GM18867 (cell line): ENCODE results near the gene NECAB3.
A peak's percentile ranks its signal among the peaks of the same experiment; 100 is the strongest.

Source experiments
- ATAC-seq: cut with Tn5 transposase; IDR thresholded peaks from one replicate; pipeline ENCODE4 v1.9.1; 2021; ENCODE audit warnings: mild to moderate bottlenecking, moderate library complexity; ENCODE audit not compliant: unreplicated experiment

NECAB3 gene

DNA sequence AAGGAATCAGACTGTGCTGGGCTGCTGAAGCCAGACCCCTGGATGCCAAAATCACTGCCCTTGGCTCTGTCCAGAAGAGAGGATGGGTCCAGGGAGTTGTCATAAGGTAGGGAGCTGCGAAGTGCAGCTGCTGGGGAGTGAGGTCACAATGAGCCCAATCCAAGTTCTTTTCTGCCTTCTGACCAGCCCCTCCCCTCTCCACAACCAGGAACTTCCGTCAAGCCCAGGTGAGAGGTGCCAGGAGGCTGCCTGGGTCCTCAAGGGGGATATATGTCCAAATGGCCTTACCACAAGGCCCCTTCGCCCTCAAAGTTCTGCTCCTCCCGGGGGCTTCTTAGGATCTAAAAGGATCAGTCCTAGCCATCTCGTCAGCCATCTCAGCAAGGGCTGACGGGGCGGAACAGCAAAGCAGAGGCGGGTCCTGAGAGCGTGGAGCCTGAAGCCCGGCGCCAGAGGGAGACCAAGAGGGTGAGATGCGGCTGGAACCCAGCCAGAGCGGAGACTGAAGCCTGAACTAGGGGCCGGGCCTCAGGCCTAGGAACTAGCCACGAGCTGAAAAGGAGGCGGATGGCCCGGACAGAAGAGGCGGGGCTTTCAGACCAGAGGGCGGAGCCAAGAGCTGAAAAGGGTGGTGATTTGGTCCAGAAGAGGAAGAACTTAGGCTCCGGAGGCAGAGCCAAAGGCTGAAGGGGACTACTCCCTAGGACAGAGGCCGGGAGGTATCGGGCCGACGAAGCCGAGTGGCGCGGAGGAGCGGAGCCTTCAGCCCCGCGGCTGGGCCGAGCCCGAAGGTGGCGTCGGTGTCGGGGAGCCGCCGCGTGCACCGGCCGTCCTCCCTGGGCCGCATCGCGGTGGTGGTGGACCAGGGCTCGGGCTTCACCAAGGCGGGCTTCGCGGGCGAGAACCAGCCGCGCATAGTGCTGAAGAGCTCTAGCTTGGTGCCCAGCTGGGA lies 7.7 kb downstream of the NECAB3 start, which contains the start of gene ACTL10:
TSS of gene ACTL10 (plus strand) at position 651 of the 952 bp plus-strand sequence. CDS start 555 bp downstream, outside the sequence.
- ATAC-seq, result peak; percentile 65

DNA sequence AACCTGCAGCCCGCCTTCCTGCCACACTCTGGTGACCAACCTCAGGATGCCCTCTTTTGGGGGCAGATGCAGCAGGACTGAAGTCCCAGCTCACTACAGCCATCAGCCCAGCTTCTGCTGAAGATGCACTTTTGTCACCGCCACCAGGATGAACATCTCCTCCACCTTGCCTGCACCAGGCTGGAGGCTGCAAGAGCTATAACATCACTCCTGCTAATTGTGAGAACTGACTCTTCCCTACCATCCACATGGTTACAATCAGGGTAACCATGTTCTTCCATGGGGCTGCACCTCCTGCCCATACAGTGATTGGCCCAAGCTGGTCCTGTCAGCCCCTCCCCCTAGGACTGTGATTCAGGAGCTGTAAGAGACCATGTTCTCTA lies 9.5 kb downstream of the NECAB3 start:
- no peak for ATAC-seq

DNA sequence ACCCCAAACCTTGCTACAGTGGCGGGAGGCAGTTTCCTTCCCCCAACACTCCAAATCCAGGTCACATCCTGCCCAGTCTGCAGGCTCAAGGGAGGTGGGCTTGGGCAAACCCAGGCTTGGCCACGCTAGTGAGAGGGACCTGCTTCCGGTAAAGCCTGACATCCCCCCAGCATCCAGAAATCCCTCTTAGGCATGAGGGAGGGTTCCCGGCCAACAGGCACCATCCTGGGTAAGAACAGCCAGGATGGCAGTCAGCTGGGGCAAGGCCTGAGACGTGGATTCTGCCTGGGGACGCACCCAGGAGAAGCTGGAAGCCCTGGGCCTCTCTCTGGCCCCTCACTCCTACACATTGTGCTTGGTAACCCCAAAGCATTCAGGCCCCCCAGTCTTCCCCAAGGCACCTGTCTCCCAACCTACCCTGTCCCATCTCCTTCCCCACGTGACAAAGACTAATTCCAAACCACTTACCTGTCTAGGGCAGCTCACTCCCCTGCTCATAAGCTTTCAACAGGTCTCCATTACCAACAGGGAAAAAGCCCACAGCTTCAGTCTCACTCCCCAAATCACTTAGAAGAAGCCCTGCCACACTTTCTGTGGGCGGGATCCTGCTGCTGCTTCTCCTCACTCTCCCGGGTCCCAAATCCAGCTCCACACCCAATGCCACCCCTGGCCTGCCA lies 10.0 kb downstream of the NECAB3 start:
- no peak for ATAC-seq

DNA sequence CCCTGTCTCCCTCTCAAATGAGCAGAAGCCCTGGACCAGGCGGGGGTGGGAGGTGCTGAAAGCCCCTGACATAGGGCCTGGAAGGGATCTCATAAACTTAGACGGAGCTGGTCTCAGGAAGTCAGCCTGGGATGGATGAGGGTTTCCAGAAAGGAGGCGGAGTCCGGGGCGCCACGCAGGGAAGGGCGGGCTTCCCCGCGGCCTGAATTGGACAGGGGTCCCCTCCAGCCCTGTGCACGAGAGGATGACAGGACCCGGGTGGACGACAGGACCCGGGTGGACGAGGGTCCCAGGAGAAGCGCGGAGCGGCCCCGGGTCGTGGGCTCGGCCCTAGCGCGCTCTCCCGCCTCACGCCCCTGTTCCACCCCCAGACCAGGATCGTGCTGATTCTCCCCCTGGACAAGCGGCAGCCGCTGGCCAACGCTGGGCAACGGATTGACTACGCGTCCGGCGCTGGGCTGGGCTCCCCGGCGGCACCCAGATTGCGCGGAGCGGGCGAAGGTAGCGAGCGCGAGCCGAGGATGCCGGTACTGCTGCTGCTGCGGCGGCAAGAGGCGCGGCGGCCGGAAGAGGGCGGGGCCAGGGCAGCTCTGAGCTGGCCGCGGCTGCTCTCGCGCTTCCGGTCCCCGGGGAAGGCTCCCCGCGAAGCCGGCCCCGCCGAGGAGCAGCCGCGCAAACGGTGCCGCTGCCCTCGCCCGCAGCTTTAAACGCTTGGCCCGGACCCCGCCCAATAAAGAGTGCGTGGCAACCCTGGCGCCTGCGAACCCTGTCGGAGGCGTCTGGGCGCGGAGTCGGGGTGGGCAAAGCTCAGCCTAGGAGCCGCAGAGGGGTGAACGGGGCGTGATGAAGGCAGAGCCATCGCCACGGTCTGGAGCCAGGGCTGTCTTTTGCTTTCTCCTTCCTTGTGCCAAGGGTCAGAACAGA lies 10.8 kb downstream of the NECAB3 start:
- ATAC-seq, result peak; percentile 44

DNA sequence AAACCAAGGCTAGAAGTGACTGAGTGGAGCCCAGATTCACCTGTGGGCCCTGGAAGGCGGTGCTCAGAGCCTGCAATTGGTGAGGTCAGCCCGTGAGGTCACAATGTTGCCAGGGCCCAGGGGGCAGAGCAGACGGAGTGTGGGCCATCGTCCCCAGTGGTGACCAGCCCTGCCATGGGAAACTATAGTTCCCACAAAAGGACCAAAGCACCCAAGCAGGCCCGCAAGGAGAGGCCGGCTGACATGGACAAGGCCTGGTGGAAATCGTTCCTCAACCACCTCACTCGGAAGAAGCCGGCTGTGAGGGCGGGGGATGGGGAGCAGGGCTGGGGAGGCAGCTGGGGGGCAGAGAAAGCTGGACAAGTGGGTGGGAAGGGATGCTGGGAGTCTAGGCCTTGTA lies 12.1 kb downstream of the NECAB3 start, which contains the start of gene C20orf144:
TSS of gene C20orf144 (plus strand) at position 156 of the 400 bp plus-strand sequence. CDS start at position 175, 19 bp downstream.
- ATAC-seq, result no peak

DNA sequence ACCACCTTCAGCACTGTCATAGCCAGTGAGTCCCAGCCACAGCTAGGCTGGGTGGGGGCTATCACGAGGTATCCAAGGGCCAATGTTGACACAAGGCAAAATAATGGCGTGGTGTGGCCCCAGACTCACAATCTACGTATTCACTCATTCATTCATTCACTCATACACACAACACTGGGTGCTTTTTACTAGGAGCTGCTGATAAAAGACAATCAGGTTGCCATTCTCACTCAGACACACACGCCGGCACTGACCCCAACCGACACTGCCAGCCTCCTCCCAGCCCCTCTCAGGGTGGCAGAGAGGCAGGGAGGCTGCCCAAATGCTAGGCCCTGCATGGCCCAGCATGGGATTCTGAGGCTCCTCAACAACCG lies 13.6 kb downstream of the NECAB3 start:
- no peak for ATAC-seq

DNA sequence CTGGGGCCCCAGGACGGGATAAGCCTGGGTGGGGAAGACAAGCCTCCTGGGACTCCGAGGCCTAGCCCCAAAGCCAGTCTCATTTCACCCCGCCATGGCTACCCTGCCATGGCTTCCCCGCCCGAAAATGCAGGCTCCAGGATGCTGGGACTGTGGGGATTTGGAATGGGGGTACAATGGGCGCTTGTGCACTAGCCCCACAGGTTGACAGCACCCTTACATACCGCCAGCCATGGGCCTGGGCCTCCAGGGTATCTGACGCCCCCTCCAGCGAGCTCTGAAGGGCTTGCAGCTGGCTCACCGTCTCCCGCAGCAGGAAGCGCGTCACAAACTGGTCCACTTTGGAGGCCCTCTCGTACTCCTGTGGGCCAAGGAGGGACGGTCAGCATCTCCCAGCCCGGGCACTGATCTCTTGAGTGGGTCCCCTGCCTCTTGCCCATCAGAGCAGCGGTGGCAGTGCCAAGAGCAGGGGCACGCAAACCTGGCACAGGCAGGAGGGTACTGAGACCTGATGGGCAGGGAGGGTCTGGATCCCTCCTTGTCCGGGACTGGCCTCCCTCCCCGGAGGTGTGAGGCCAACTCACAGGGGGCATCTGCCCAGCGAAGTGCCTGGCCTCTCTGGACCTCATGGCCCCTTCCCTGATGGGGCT lies 14.1 kb downstream of the NECAB3 start:
- ATAC-seq, result no peak

DNA sequence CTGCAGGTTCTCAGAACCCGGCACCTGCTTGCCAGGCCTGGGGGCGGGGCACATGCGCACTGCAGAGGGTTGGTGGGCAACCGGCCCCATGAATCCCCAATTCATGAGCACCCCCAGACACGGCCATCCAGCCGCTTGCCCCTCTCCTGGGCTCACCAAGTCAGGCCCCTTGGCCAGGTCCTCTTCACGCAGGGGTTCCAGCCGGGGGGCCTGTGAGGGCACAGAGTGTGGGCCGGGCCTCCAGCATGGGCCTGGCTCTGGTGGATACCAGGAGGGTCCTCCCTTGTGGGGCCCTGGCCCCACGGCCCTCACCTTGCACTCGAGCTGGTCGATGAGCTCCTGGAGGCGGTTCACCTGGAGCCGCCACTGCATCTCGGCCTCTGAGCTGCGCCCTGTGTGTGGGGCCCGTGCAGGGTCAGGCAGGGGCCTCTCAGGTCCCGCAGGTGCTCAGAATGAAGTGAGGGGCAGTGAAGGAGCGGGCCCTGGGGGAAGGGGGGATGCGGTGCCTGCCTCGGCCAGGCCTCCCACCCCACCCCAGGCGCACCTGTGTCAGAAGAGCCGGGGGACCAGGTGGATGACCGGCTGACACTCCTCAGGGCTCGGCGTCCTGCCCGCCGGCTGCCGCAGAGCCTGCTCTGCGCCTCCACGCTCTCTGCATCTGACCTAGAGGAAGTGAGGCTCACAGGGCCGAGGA lies 14.7 kb downstream of the NECAB3 start:
- ATAC-seq, result no peak

DNA sequence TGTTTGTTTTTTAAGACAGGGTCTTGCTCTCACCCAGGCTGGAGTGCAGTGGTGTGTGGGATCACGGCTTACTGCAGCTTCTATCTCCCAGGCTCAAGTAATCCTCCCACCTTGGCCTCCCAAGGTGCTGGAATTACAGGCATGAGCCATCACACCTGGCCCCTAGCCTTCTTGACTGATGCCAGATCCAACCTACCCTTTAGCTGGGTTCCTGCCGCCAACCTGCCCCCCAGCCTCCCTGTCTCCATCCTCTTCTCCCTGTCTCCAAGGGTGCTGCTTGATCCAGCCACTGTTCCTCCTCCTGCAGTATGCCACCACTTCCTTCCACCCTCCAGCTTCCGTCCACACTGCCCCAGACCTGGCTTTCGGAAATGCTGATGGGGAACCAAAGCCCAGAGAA lies 15.3 kb downstream of the NECAB3 start:
- ATAC-seq, result no peak

DNA sequence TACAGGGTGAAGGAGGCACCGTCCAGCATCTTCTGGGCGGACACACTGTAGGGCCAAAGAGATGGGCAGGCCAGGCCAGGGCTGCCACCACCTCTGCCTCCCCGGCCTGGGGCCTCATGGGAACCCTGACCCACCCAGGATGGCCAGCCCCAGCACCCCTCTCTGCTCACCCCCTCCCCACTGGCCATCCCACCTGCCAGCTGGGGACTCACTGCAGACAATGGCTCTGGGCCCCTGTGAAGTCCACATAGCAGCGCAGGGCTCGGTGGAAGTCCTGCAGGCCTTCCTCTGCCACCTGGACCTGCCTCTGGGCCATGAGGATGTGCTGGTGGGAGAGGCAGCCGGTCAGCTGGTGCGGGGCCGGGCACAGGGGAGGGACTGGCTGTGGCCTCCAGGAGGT lies 15.7 kb downstream of the NECAB3 start:
- no peak for ATAC-seq

DNA sequence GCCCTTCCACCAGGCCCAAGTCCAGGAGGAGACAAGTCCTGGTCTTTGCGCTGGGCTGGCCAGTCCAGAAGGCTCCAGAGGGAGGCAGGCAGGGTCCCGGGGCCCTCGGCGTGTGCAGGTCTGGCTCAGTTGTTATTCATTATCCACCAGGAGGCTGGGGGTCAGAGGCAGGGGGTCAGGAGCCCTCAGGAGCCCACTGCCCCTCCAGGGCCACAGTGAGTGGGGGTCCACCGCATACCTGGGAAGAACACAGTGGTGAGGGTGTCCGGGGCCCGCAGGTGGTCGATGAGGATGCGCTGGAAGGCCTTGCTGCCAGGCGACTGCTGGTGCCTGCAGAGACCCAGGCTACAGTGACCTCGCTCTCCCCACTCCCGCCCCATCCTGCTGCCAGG lies 16.5 kb downstream of the NECAB3 start:
- ATAC-seq, result no peak

DNA sequence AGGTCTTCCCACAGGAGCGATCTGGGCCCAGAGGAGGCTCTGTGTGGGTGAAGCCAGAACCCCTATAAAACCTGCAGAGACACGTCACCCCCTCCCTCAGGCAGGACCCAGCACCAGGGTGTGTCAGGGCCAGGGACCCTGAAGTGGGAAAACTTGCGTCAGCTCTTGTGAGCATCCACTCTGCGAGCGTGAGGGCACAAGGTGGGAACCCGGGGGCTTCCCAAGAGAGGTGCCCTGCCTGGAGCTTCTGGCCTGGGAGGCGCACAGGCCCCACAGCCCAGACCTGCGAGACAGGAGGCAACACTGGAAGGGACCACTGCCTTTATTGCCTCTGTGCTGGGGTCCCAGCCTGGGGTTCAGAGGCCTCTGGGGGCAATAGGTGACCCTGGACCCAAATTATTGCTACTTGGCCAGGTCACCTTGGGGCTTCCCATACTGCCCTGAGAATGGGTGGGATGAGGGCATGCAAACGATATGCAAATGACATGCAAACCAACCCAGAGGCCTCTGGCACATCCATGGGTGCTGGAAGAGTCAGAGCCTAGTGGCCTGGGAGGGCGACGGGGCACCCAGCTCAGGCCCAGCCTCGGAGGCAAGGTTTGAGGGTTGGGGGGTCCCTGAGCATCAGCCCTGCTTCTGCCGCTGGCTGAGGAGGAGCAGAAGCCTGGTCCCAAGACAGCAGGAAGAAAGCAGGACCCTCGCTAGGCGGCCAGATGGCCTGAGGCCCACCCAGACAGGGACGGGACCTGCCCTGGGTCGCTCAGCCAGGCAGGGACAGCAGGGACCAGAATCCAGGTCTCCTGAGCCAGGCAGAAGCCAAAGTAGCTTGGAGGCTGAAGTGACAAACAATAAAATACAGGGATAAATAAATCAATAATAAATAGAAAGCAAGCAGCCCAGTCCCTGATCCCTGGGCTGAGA lies 17.2 kb downstream of the NECAB3 start:
- no peak for ATAC-seq

DNA sequence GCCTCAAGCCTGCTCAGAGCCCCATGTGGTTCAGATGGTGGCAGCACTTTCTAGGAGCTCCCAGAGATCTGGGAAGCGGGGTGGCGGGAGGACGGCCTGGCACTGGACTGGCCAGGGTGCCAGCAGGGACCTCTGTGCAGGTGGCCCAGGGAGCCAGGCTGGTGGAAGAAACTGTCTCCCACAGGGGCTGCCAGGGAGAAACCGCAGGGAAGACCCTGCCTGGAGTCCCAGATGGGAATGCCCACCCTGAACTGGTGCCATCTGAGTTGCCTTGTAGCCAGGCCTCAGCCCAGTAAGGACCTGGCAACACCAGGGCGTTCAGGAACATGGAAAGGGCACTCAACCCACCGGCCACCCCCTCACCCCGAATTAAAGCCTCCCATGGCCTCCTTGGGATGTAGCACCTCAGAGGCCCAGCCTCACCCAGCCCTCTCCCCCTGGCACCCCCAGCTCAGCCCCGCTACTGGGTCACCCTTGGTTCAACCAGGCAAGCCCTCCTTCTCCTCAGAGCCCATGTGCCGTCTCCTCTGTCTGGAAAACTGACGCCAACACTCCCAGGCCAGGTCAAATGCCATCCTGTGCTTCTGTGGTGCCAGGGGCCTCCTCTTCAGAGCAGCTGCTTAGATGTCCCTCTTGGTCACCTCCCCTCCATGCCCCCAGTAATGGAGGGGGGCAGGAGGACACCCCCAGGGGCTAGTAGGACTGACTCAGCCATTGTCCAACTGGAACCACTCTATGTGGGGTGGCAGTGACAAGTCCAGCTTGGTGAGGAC lies 18.0 kb downstream of the NECAB3 start:
- no peak for ATAC-seq

DNA sequence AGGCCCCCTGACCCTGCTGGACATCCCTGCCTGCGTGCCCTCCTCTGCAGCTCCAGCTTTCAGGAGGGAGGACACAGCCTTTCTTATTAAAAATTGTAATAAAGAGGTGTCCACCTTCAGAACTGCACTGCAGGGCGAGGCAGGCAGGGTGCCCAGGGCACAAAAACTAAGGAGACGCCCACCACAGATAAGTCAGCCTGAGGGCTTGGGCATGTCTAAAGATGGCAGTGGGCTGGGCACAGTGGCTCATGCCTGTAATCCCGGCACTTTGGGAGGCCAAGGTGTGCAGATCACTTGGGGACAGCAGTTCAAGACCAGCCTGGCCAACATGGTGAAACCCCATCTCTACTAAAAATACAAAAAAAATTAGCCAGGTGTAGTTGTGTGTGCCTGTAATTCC lies 19.1 kb downstream of the NECAB3 start:
- no peak for ATAC-seq

DNA sequence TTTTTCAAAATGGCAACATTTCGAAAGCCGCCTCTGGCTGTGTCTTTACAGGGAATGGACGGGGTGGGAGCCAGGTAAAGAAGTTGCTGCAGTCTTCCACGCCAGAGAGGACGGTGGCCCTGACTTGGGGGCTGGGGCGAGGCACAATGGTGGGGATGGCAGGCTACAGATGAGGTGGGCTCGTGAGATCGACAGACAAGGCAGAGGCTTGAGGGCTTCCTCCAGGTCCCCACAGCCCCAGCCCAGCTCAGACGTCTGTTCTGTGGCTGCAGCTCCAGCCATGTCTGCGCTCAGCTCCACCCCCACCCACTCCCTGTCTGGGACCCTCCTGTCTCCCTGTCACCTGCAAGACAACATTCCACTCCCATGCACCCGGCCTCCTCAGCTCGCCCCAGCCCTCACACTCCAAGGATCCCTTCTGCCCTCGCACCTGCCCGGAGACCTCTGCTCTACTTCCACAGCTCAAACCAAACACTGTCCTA lies 19.5 kb downstream of the NECAB3 start:
- no peak for ATAC-seq

DNA sequence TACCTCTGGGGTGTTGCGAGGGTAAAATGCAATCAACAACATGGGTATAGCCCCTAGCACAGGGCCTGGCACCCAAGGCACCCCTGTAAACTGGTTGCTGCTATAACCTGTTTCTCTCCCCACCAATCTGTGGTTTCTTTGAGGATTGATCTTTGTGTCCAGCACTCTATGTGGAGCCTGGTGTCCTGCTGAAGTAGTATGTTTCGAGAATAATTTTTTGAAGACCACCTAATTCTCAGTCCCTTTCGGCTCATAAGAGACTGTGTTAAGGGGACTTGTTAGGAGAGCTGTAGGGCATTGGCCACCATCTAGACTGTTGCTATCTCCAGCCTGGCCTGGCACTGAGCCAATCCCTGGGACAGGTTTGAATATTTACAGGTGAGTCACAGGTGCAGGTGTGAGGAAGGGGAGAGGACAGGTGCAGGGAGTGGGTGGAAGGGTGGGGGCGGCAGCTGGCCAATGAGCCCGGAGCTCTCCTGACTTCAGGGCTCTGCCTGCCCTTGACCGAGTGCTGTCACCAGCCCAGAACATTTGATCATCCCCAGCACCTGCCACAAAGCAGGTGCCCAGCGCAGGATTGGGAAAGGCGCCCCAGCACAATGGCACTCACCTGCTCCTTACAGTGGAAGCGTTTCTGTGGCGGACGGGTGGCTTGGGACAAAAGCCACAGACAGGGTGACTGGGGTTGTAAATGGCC lies 20.2 kb downstream of the NECAB3 start:
- no peak for ATAC-seq

DNA sequence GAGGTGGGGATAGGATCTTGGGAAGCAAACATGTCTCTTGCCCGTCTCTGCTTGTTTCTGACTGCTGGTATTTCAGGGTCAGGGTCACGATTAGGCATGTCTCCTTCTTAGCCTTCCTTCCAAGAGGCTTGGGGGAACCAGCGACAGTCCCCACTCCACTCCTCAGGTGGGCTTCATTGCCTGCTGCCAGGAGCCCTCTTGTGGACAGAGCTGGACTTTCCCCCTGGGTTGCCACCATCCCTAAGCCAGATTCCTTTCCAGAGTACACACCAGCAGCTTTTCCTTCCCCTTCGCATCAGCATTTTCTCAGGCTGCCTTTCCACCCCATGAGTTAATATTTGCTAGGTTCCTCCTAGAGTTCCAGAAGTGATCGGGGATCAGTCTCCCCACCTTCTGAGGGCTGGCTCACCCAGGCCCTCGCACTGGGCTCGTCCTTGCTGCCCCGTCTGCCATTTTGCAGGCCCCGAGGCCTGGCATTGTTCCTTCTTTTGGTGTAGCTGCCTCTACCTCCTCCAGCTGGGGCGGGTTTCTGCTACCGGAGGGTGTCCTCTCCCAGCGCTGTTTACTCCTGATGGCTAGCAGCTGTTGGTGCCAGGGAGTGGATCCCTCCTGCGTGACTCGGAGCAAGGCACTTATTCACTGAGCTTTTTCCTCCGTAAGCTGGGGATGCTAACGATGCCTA lies 20.9 kb downstream of the NECAB3 start:
- ATAC-seq, result no peak
